ENCODE results near the gene ANKRD44. TPM values are rescaled to one million over a fixed set of nuclear protein-coding genes. Genes with fewer than 3 reads are reported as not detected.

The ANKRD44 gene
- polyA plus RNA-seq, 2 of the 4 experiments (the other 2 are of a cell fraction): 0.97 to 5.9 TPM

DNA sequence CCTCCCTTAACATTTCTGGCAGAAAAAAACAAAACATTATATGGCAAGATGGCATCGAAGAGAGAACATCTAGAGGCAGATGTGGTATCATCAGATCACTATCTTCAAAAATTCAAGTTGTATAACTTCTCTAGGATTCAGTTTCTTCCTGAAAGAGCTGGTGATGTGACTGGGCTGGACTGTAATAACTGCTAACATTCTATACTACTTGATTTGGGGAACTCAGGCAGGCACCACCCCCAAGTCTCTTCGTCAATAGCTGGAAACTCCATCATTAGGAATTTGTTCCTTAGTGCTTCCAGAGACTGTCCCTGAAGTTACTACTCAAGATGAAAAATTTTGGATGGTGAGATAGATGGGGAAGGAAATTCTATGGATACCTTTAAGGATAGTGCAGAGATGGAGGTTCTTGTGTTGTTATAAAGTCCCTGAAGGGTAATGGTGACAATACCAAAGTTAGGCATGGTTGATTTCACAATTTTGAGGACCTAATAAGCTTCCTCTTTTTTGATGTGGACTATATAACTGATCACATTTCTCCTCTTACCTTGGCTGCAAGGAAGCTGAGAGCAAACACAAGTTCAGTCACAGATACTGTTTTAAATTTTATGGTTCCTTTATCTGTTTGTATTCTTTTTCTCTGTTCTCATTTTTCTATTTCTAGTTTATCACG, 324.9 kb downstream of the ANKRD44 start:
- TF ChIP-seq CBX8 (IDR thresholded peaks at IDR 0.05): no peak
- TF ChIP-seq JUN (IDR thresholded peaks at IDR 0.05): no peak
- TF ChIP-seq HOXB13 (CRISPR knock-in tag; IDR thresholded peaks at IDR 0.05; ENCODE audit: low read depth): no peak
- no peak for TF ChIP-seq KDM1A (IDR thresholded peaks at IDR 0.05; ENCODE audit: low read depth)
- no peak for TF ChIP-seq RNF2 (IDR thresholded peaks at IDR 0.05; ENCODE audit: borderline replicate concordance, low read depth)
- TF ChIP-seq ZSCAN20 (CRISPR knock-in tag; IDR thresholded peaks at IDR 0.05): no peak
- no peak for TF ChIP-seq PHF8 (IDR thresholded peaks at IDR 0.05; ENCODE audit: borderline replicate concordance, low read depth)
- Histone ChIP-seq H3K4me1 (peaks cover 17% of the 10 kb centered on the region), H3K9me3 (no peaks in the 10 kb centered on the region), H3K27ac (no peak overlapping the region), H3K4me2 (no peak overlapping the region), H3K4me3 (no peak overlapping the region)
- ATAC-seq: no peak
- CTCF ChIA-PET: interaction anchor here (0.6 to 1.6 kb wide), 5 partner anchors 9 to 800 kb away, joined by 3 to 4 read pairs (median 3); no protein-coding TSS in a partner anchor
- no peak for DNase-seq (ENCODE audit: low read depth in 1 of 2, low spot score in 1 of 2)
- POLR2A ChIA-PET: no interaction called here
- FAIRE-seq: no peak
- 61% methylated on average over 3 of the region's 3 CpGs for WGBS (ENCODE audit: missing lambda C conversion rate)

DNA sequence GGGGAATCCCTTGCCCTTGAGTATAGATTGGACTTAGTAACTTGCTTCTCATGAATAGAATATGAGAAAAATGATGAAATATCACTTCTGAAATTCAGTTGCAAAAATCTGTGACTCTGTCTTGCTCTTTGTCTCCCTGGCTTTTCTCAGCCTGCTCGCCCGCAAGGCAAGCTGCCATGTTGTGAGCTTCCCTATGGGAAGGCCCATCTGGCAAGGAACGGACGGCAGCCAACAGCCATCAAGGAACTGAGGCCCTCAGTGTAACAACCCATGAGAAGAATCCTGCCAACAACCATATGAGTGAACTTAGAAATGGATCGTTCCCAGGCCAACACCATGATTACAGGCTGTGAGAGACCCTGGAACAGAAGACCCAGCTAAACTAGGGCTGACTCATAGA, 325.7 kb downstream of the ANKRD44 start:
- 94% methylated on average over 5 of the region's 5 CpGs for WGBS (ENCODE audit: missing lambda C conversion rate)
- H3K4me2 ChIP-seq: no peak overlapping the region
- ChIA-PET POLR2A (no interaction called here), CTCF (interaction anchor here (0.8 to 1.6 kb wide), 3 partner anchors 27 to 801 kb away, joined by 3 to 4 read pairs (median 3); no protein-coding TSS in a partner anchor)
- FAIRE-seq: no peak
- no peaks in the 10 kb centered on the region for H3K9me3 ChIP-seq
- no peak overlapping the region for H3K27ac ChIP-seq
- TF ChIP-seq, protein P1, sequence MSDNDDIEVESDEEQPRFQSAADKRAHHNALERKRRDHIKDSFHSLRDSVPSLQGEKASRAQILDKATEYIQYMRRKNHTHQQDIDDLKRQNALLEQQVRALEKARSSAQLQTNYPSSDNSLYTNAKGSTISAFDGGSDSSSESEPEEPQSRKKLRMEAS (IDR thresholded peaks at IDR 0.05): no peak
- TF ChIP-seq ESRRA (IDR thresholded peaks at IDR 0.05; ENCODE audit: borderline replicate concordance, low read length) (no peak), CHD2 (IDR thresholded peaks at IDR 0.05; ENCODE audit: low read length, partially characterized antibody) (no peak), HOXB13 (CRISPR knock-in tag; IDR thresholded peaks at IDR 0.05; ENCODE audit: low read depth) (no peak), FOXS1 (CRISPR knock-in tag; IDR thresholded peaks at IDR 0.05) (no peak)
- TF ChIP-seq, protein P2, sequence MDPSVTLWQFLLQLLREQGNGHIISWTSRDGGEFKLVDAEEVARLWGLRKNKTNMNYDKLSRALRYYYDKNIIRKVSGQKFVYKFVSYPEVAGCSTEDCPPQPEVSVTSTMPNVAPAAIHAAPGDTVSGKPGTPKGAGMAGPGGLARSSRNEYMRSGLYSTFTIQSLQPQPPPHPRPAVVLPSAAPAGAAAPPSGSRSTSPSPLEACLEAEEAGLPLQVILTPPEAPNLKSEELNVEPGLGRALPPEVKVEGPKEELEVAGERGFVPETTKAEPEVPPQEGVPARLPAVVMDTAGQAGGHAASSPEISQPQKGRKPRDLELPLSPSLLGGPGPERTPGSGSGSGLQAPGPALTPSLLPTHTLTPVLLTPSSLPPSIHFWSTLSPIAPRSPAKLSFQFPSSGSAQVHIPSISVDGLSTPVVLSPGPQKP (IDR thresholded peaks at IDR 0.05; ENCODE audit: low read depth, low read length): no peak
- no peak for ATAC-seq
- H3K4me1 ChIP-seq: peaks cover 17% of the 10 kb centered on the region
- DNase-seq (ENCODE audit: low read depth in 1 of 2, low spot score in 1 of 2): no peak
- no peak overlapping the region for H3K4me3 ChIP-seq

DNA sequence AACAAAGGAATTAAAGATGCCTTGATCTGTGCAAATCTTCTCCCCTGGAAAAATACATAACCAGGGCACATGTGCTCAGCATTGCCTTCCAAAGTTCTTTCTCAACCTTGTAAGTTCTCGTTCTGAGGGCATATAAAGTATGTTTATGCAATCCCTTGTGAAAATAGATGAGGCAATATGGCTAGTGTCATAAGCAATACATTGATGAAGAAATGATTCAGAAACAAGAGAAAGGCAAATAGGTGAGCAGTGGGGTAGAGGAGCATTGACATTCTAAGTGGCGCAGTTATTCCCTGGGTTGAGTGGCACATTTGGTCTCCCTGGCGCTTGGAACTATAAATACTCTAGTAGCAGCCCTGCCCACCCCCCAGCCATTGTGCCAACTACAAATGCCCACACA, 326.6 kb downstream of the ANKRD44 start:
- Histone ChIP-seq H3K4me1 (peaks cover 17% of the 10 kb centered on the region), H3K4me3 (no peak overlapping the region), H3K9me3 (no peaks in the 10 kb centered on the region), H3K27ac (no peak overlapping the region), H3K4me2 (no peak overlapping the region)
- FAIRE-seq (no peak), DNase-seq (ENCODE audit: low read depth in 1 of 2, low spot score in 1 of 2) (no peak), ATAC-seq (no peak)
- ChIA-PET POLR2A (no interaction called here), CTCF (interaction anchor here (1.6 kb wide), 1 partner anchor 28 kb away, joined by 4 read pairs; no protein-coding TSS in a partner anchor)
- WGBS (ENCODE audit: missing lambda C conversion rate): 66% methylated on average over 3 of the region's 3 CpGs
- TF ChIP-seq RFX5 (IDR thresholded peaks at IDR 0.05) (no peak), RARB (CRISPR knock-in tag; IDR thresholded peaks at IDR 0.05) (no peak), CEBPB (IDR thresholded peaks at IDR 0.05) (0 out of 4 replicates have a peak, but pooled peaks of 1 of the 2 experiments have one; percentile 43), CHD4 (IDR thresholded peaks at IDR 0.05; ENCODE audit: borderline replicate concordance) (no peak), FOSL2 (IDR thresholded peaks at IDR 0.05) (no peak), FOSL2 (CRISPR knock-in tag; IDR thresholded peaks at IDR 0.05) (no peak)
- TF ChIP-seq, protein P3, sequence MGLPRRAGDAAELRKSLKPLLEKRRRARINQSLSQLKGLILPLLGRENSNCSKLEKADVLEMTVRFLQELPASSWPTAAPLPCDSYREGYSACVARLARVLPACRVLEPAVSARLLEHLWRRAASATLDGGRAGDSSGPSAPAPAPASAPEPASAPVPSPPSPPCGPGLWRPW (IDR thresholded peaks at IDR 0.05): 0 out of 2 replicates have a peak, but pooled peaks have one; percentile 11

DNA sequence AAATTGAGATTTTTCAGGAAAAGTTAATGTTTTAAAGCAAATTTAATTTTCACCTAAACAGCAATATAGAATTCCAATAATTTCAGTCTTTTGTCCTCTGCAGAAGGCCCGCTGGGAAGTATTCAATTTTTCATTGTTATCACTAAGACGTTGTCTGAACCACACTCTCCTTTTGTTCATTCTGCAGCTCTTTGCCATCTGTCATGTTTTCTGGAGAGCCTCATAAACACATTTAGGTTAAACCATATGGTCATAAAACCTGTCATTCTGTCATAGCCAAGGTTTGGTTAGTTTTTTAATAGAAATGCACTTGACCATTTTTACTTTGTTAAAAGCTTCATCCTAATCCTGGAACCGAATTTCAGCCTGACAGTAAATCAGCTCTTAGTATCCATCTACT, 330.1 kb downstream of the ANKRD44 start:
- no peak for TF ChIP-seq GATA3 (IDR thresholded peaks at IDR 0.05; ENCODE audit: borderline replicate concordance)
- TF ChIP-seq, protein P4, sequence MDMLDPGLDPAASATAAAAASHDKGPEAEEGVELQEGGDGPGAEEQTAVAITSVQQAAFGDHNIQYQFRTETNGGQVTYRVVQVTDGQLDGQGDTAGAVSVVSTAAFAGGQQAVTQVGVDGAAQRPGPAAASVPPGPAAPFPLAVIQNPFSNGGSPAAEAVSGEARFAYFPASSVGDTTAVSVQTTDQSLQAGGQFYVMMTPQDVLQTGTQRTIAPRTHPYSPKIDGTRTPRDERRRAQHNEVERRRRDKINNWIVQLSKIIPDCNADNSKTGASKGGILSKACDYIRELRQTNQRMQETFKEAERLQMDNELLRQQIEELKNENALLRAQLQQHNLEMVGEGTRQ (IDR thresholded peaks at IDR 0.05): no peak
- ChIA-PET POLR2A (no interaction called here), CTCF (no interaction called here)
- 62% methylated on average over 3 of the region's 3 CpGs for WGBS (ENCODE audit: missing lambda C conversion rate)
- DNase-seq (ENCODE audit: low read depth in 1 of 2, low spot score in 1 of 2) (no peak), ATAC-seq (no peak), FAIRE-seq (no peak)
- no peaks in the 10 kb centered on the region for H3K9me3 ChIP-seq
- no peak overlapping the region for H3K27ac ChIP-seq
- H3K4me3 ChIP-seq: no peak overlapping the region
- H3K4me1 ChIP-seq: no peaks in the 10 kb centered on the region
- H3K4me2 ChIP-seq: no peak overlapping the region

All from A549 (cell line).